Adrenal gland (tissue), 12 donors: ENCODE data around the gene PRDX2. TPM values are rescaled to one million over a fixed set of nuclear protein-coding genes. Genes with fewer than 3 reads are reported as not detected.

Source experiments
- DNase-seq, 7 donors: peaks; one replicate each; pipeline ENCODE4 v3.0.0-alpha.2; 2019 to 2020
- H3K27ac ChIP-seq, 5 donors: fragments of 200-600 bp; sonication (generic) in 4 of 5; 1 replicate in 3 of 5; 2 replicates in 2 of 5; pipeline versions ENCODE4 v1.5.1 to v1.8.0; 2016 to 2020; ENCODE audit warnings: mild to moderate bottlenecking in 1 of 5
- H3K27me3 ChIP-seq: fragments of 200-600 bp; 2 replicates; pipeline ENCODE4 v1.8.0; 2021
- H3K36me3 ChIP-seq, 2 donors: fragments of 200-600 bp; replicated peaks in 1 of 2; 1 replicate in 1 of 2; 2 replicates in 1 of 2; pipeline versions ENCODE4 v1.5.1 to v1.8.0; 2018 to 2022
- H3K4me1 ChIP-seq, 2 donors: fragments of 200-600 bp; replicated peaks in 1 of 2; 1 replicate in 1 of 2; 2 replicates in 1 of 2; pipeline versions ENCODE4 v1.5.1 to v1.8.0; 2018 to 2021
- H3K4me3 ChIP-seq, 4 donors: fragments of 200-600 bp; sonication (generic) in 3 of 4; one replicate each; pipeline ENCODE4 v1.5.1; 2016 to 2018
- H3K9me3 ChIP-seq, 3 donors: fragments of 200-600 bp; sonication (generic) in 1 of 3; replicated peaks in 1 of 3; 1 replicate in 2 of 3; 2 replicates in 1 of 3; pipeline versions ENCODE4 v1.5.1 to v1.8.0; 2016 to 2021
- CTCF ChIP-seq, 6 experiments: fragments of 450-650 bp in 4 of 6; fragments of 200-600 bp in 2 of 6; sonication (generic) in 1 of 6; IDR thresholded peaks; 1 replicate in 5 of 6; 2 replicates in 1 of 6; pipeline versions ENCODE4 v1.5.1 to v1.8.0; 2016 to 2021; ENCODE audit warnings: antibody characterized with exemption in 6 of 6, mild to moderate bottlenecking in 2 of 6, moderate library complexity in 1 of 6
- POLR2A ChIP-seq, 2 donors: fragments of 450-650 bp; IDR thresholded peaks; one replicate each; pipeline ENCODE4 v1.6.1; 2017; ENCODE audit warnings: antibody characterized with exemption in 2 of 2, mild to moderate bottlenecking in 2 of 2, moderate library complexity in 1 of 2
- WGBS, 4 donors: extraction: QIAGEN DNeasy Blood & Tissue Kit in 2 of 4; methylation state at CpG; one replicate each; pipeline versions ENCODE4 v1.1.5 to v1.1.7; 2013 to 2017; 5-methylcytosine and 5-hydroxymethylcytosine counted together
- intact Hi-C, 2 donors: fragments of 100-400 bp; cut with DNase I; formaldehyde crosslinking; loops; one replicate each; pipeline versions ENCODE4 v1.14.1 to v1.15.0; 2022 to 2023
- polyA plus RNA-seq, 3 donors: library from polyadenylated mRNA; stranded (reverse); fragments of 200-250 nt in 2 of 3; fragments of 350-450 nt in 1 of 3; fragmentation: Illumina TruSeq in 1 of 3; extraction: RNeasy Lipid Tissue Mini Kit (QIAGEN cat#74804) in 1 of 3; gene quantifications; one replicate each; pipeline ENCODE4 v1.2.3, GENCODE V29; 2013 to 2014
- total RNA-seq, 9 donors: library from RNA; depleted of rRNA in 4 of 9; stranded (reverse); fragments of >200 nt in 4 of 9; fragments of 120-200 nt in 1 of 9; fragmentation: NEBNext Ultra II Directional in 1 of 9; extraction: Animal tissue kit (Norgen Biotek cat#: 25700) in 1 of 9; gene quantifications; one replicate each; pipeline versions ENCODE4 v1.1.0 to v1.2.4, GENCODE V29; 2013 to 2023
- donor health status: healthy with polysubstance abuse.
- donor health status: Bipolar disorder and iron deficiency.
- donor health status: DM: yes; HTN: yes; CAD: no.
- donor health status: DM: no; HTN: no; CAD: no.
- donor health status: DM: no; HTN: no; CAD: no.
- donor health status: DM: yes; HTN: yes; CAD: no.

Gene PRDX2
- total and polyA plus RNA-seq, 12 donors = 146 to 1,660 (median 835) TPM

DNA sequence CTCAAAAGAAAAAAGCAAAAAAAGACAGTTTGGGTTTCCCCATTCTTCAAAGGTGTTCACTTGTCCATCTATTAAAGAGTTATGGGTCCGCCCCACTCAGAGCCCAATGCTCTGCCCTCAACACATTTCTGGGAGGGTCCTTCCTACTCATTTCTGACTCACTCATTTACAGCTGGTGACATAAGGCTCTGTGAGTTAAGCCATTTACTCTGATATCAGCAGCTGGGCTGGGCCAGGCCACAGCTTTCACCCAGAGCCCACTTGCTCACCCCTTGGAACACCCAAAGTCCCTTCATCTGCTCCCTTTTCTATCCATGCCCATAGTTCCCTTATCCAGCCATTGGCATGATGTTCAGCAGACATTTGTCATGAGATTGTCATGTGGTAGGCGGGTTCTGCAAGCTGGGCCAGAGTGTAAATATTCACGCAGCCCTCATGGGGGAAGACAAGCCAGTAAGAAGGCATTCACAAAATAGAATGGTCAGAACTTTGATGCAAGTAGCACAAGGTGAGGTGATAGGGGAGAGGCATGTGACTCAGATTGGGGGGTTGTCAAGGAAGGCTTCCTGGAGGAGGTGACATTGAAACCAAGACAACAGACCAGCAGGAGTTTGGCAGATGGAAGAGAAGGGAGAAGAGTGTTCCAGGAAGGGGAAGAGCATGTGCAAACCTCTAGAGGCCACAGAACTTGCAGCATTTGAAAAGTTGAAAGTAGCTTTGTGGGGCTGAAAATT is 42.6 kb upstream of the PRDX2 start:
- DNase-seq = no peak
- WGBS, 4 donors = 63 to 87% (median 79%) methylated on average over 3 of the region's 3 CpGs
- Histone ChIP-seq H3K27ac (no peak overlapping the region), H3K4me3 (no peak overlapping the region), H3K27me3 (peaks cover 57% of the 10 kb centered on the region), H3K4me1 (peaks cover 7 to 18% of the 10 kb centered on the region in 2 donors), H3K9me3 (no peaks in the 10 kb centered on the region), H3K36me3 (no peaks in the 10 kb centered on the region)
- intact Hi-C loops = loop anchor here (5.0 to 10.0 kb wide), 4 partner anchors 42 to 279 kb away; partner anchors contain the start of genes PRDX2 (in 1 of the 2) and THSD8 (in 1 of the 2)
- no peak for TF ChIP-seq CTCF (IDR thresholded peaks at IDR 0.05)
- TF ChIP-seq POLR2A (IDR thresholded peaks at IDR 0.05) = no peak

GRCh38 chr19:12843328-12843727 is 41.7 kb upstream of the PRDX2 start:
- intact Hi-C loops = loop anchor here (5.0 to 10.0 kb wide), 4 partner anchors 41 to 279 kb away; partner anchors contain the start of genes PRDX2 (in 1 of the 2) and THSD8 (in 1 of the 2)
- no peaks in the 10 kb centered on the region for H3K36me3 ChIP-seq
- H3K4me1 ChIP-seq = peaks cover 7 to 18% of the 10 kb centered on the region in 2 donors
- peaks cover 65% of the 10 kb centered on the region for H3K27me3 ChIP-seq
- TF ChIP-seq CTCF (IDR thresholded peaks at IDR 0.05) (no peak), POLR2A (IDR thresholded peaks at IDR 0.05) (no peak)
- no peaks in the 10 kb centered on the region for H3K9me3 ChIP-seq
- no peak for DNase-seq
- no peak overlapping the region for H3K27ac ChIP-seq
- H3K4me3 ChIP-seq = no peak overlapping the region
- 71 to 88% (median 76%) methylated on average over 1 to 11 of the region's 11 CpGs for WGBS, 4 donors

- no peak overlapping the region for H3K4me3 ChIP-seq
- no peaks in the 10 kb centered on the region for H3K9me3 ChIP-seq
- H3K36me3 ChIP-seq = no peaks in the 10 kb centered on the region
- no peak for DNase-seq
- peaks cover 7 to 15% of the 10 kb centered on the region in 2 donors for H3K4me1 ChIP-seq
- intact Hi-C loops = loop anchor here (5.0 to 10.0 kb wide), 4 partner anchors 40 to 278 kb away; partner anchors contain the start of genes PRDX2 (in 1 of the 2) and THSD8 (in 1 of the 2)
- no peak for TF ChIP-seq POLR2A (IDR thresholded peaks at IDR 0.05)
- no peak for TF ChIP-seq CTCF (IDR thresholded peaks at IDR 0.05)
- peaks cover 71% of the 10 kb centered on the region for H3K27me3 ChIP-seq
- WGBS, 4 donors = 83 to 90% (median 89%) methylated on average over 13 to 18 of the region's 18 CpGs
- no peak overlapping the region for H3K27ac ChIP-seq
Observed at GRCh38 chr19:12842511-12842910, 40.9 kb upstream of the PRDX2 start.

DNA sequence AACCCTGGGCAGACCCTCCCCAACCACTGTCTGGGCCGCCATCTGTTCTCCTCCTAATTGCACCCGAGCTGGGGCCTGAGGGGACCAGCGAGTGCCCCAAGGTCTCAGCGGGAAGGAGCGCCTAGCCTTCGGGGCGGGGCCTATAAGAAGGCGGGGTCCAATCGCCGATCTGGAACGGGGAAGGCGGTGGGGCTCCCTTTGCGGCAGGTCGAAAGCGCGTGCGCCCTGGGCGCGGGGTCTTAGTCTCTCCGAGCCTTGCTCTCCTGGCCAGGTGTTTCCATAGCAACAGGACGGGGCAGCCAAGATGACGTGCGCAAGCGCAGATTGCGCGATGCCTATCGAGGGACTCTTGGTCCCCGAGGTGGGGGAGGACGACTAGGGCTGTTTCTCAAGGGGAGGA is 39.5 kb upstream of the PRDX2 start:
- intact Hi-C loops = loop anchor here (5.0 to 10.0 kb wide), 4 partner anchors 39 to 276 kb away; partner anchors contain the start of genes PRDX2 (in 1 of the 2) and THSD8 (in 1 of the 2)
- Histone ChIP-seq H3K27me3 (peaks cover 73% of the 10 kb centered on the region), H3K36me3 (no peaks in the 10 kb centered on the region), H3K9me3 (no peaks in the 10 kb centered on the region), H3K4me3 (peak overlapping the region in 1 of 4 donors; percentile 45), H3K4me1 (peaks cover 7 to 10% of the 10 kb centered on the region in 2 donors), H3K27ac (peak overlapping the region in 1 of 5 donors; percentile 49)
- DNase-seq = peak in 6 of 7 donors; percentile 30 to 84 (median 46)
- TF ChIP-seq POLR2A (IDR thresholded peaks at IDR 0.05) = no peak
- no peak for TF ChIP-seq CTCF (IDR thresholded peaks at IDR 0.05)
- WGBS, 4 donors = 1% methylated on average over 29 of the region's 29 CpGs; no CpG with 5 or more reads in 1 of the 4 donors
